Activated CD4-positive, alpha-beta T cell treated with anti-CD3 and anti-CD28 coated beads, Interleukin-2, amount 10 ng/mL, durations not matched to agents 24 days and 14 days (primary cell): ENCODE data around the gene APOE. TPM values are rescaled to one million over a fixed set of nuclear protein-coding genes. Genes with fewer than 3 reads are reported as not detected.
A peak's percentile ranks its signal among the peaks of the same experiment; 100 is the strongest.

ENCODE experiments used
- DNase-seq: peaks from one replicate; pipeline ENCODE4 v3.0.0; 2022
- H3K27ac Mint-ChIP-seq: one replicate; pipeline ENCODE4 v1.8.0; 2022; ENCODE audit warnings: mild to moderate bottlenecking, mixed read lengths
- H3K27me3 Mint-ChIP-seq: one replicate; pipeline ENCODE4 v1.8.0; 2022; ENCODE audit warnings: mixed read lengths
- H3K36me3 Mint-ChIP-seq: one replicate; pipeline ENCODE4 v1.8.0; 2022; ENCODE audit warnings: low read depth, mild to moderate bottlenecking, mixed read lengths
- H3K4me1 Mint-ChIP-seq: one replicate; pipeline ENCODE4 v1.8.0; 2021; ENCODE audit warnings: mixed read lengths
- H3K4me3 Mint-ChIP-seq: one replicate; pipeline ENCODE4 v1.8.0; 2022; ENCODE audit warnings: mild to moderate bottlenecking, moderate library complexity, mixed read lengths
- H3K9me3 Mint-ChIP-seq: one replicate; pipeline ENCODE4 v1.8.0; 2021; ENCODE audit warnings: mixed read lengths
- intact Hi-C: fragments of 100-400 bp; cut with micrococcal nuclease; formaldehyde crosslinking; loops from one replicate; pipeline ENCODE4 v1.15.1; 2023
- total RNA-seq: library from RNA; stranded (reverse); gene quantifications from 2 replicates; pipeline ENCODE4 v1.2.3, GENCODE V29; 2022

APOE gene
- total RNA-seq, 1 donor from 2014 or later: 1.1 TPM

GRCh38 chr19:44942067-44942571, 36.5 kb downstream of the APOE start, which contains the start of gene APOC4:
Gene APOC4, plus strand, starts transcription at chr19:44942237. Its CDS starts 41 bp downstream, at chr19:44942278.
- Mint-ChIP-seq H3K4me1 (peaks cover 2% of the 10 kb centered on the region), H3K27ac (no peak within 1 kb of the TSS), H3K4me3 (no peak within 1 kb of the TSS), H3K36me3 (no peaks in the 10 kb centered on the region), H3K9me3 (no peaks in the 10 kb centered on the region), H3K27me3 (no peaks in the 10 kb centered on the region)
- DNase-seq: no peak
- intact Hi-C loops: no loop called here

GRCh38 chr19:44943801-44944249, 38.2 kb downstream of the APOE start:
- peaks cover 2% of the 10 kb centered on the region for H3K4me1 Mint-ChIP-seq
- no peak for DNase-seq
- H3K27me3 Mint-ChIP-seq: no peaks in the 10 kb centered on the region
- H3K9me3 Mint-ChIP-seq: no peaks in the 10 kb centered on the region
- intact Hi-C loops: no loop called here
- no peaks in the 10 kb centered on the region for H3K36me3 Mint-ChIP-seq
- H3K27ac Mint-ChIP-seq: no peak overlapping the region
- H3K4me3 Mint-ChIP-seq: no peak overlapping the region

GRCh38 chr19:44947041-44947581, 41.5 kb downstream of the APOE start:
- no peaks in the 10 kb centered on the region for H3K9me3 Mint-ChIP-seq
- intact Hi-C loops: no loop called here
- H3K4me3 Mint-ChIP-seq: no peak overlapping the region
- no peaks in the 10 kb centered on the region for H3K27me3 Mint-ChIP-seq
- no peaks in the 10 kb centered on the region for H3K36me3 Mint-ChIP-seq
- H3K4me1 Mint-ChIP-seq: peaks cover 2% of the 10 kb centered on the region
- no peak overlapping the region for H3K27ac Mint-ChIP-seq
- DNase-seq: no peak

GRCh38 chr19:44948237-44948636, 42.6 kb downstream of the APOE start:
- Mint-ChIP-seq H3K9me3 (no peaks in the 10 kb centered on the region), H3K27me3 (no peaks in the 10 kb centered on the region), H3K4me3 (no peak overlapping the region), H3K4me1 (no peaks in the 10 kb centered on the region), H3K27ac (no peak overlapping the region), H3K36me3 (no peaks in the 10 kb centered on the region)
- no peak for DNase-seq
- intact Hi-C loops: no loop called here

- no peak overlapping the region for H3K4me3 Mint-ChIP-seq
- H3K27me3 Mint-ChIP-seq: no peaks in the 10 kb centered on the region
- H3K27ac Mint-ChIP-seq: no peak overlapping the region
- no peaks in the 10 kb centered on the region for H3K9me3 Mint-ChIP-seq
- no peaks in the 10 kb centered on the region for H3K36me3 Mint-ChIP-seq
- H3K4me1 Mint-ChIP-seq: peaks cover 4% of the 10 kb centered on the region
- intact Hi-C loops: no loop called here
- DNase-seq: no peak
Measured at GRCh38 chr19:44948763-44949374, 43.3 kb downstream of the APOE start.

- Mint-ChIP-seq H3K9me3 (no peaks in the 10 kb centered on the region), H3K36me3 (no peaks in the 10 kb centered on the region), H3K27me3 (no peaks in the 10 kb centered on the region), H3K27ac (no peak overlapping the region), H3K4me1 (peaks cover 4% of the 10 kb centered on the region), H3K4me3 (no peak overlapping the region)
- intact Hi-C loops: no loop called here
- DNase-seq: no peak
Measured at GRCh38 chr19:44949550-44949949, 44.0 kb downstream of the APOE start.

- intact Hi-C loops: loop anchor here (1.0 to 5.0 kb wide), 2 partner anchors 48 to 149 kb away; no protein-coding TSS in a partner anchor
- no peak overlapping the region for H3K4me3 Mint-ChIP-seq
- H3K9me3 Mint-ChIP-seq: no peaks in the 10 kb centered on the region
- H3K27me3 Mint-ChIP-seq: no peaks in the 10 kb centered on the region
- H3K36me3 Mint-ChIP-seq: no peaks in the 10 kb centered on the region
- H3K27ac Mint-ChIP-seq: no peak overlapping the region
- DNase-seq: peak; percentile 90
- H3K4me1 Mint-ChIP-seq: peaks cover 12% of the 10 kb centered on the region
Measured at GRCh38 chr19:44951179-44952159, 45.9 kb downstream of the APOE start.

GRCh38 chr19:44954278-44954648, 48.7 kb downstream of the APOE start:
- Mint-ChIP-seq H3K4me3 (peak overlapping the region; percentile 95), H3K9me3 (no peaks in the 10 kb centered on the region), H3K27ac (peak overlapping the region; percentile 94), H3K27me3 (no peaks in the 10 kb centered on the region), H3K4me1 (peaks cover 30% of the 10 kb centered on the region), H3K36me3 (no peaks in the 10 kb centered on the region)
- DNase-seq: no peak
- intact Hi-C loops: loop anchor here (5.0 kb wide), 1 partner anchor 152 kb away; no protein-coding TSS in a partner anchor

- Mint-ChIP-seq H3K36me3 (peaks cover 2% of the 10 kb centered on the region), H3K27me3 (no peaks in the 10 kb centered on the region), H3K4me1 (peaks cover 36% of the 10 kb centered on the region), H3K9me3 (no peaks in the 10 kb centered on the region), H3K4me3 (peak within 1 kb of the TSS; percentile 95), H3K27ac (peak within 1 kb of the TSS; percentile 94)
- intact Hi-C loops: loop anchor here (1.0 to 5.0 kb wide), 5 partner anchors 47 to 153 kb away; no protein-coding TSS in a partner anchor
- peak; percentile 98 for DNase-seq
Measured at GRCh38 chr19:44954649-44955504, 49.3 kb downstream of the APOE start, which contains the start of gene CLPTM1. Gene CLPTM1, plus strand, starts transcription at chr19:44955380. Its CDS starts 16 bp downstream, at chr19:44955396.

GRCh38 chr19:44955505-44956439, 50.2 kb downstream of the APOE start:
- Mint-ChIP-seq H3K27me3 (no peaks in the 10 kb centered on the region), H3K36me3 (peaks cover 9% of the 10 kb centered on the region), H3K4me3 (peak overlapping the region; percentile 95), H3K4me1 (peaks cover 36% of the 10 kb centered on the region), H3K27ac (peak overlapping the region; percentile 82), H3K9me3 (no peaks in the 10 kb centered on the region)
- intact Hi-C loops: loop anchor here (1.0 kb wide), 4 partner anchors 47 to 137 kb away; no protein-coding TSS in a partner anchor
- peak; percentile 66 for DNase-seq

GRCh38 chr19:44957526-44957925, 51.9 kb downstream of the APOE start:
- H3K4me1 Mint-ChIP-seq: peaks cover 38% of the 10 kb centered on the region
- no peak overlapping the region for H3K4me3 Mint-ChIP-seq
- H3K27me3 Mint-ChIP-seq: no peaks in the 10 kb centered on the region
- peaks cover 19% of the 10 kb centered on the region for H3K36me3 Mint-ChIP-seq
- H3K9me3 Mint-ChIP-seq: no peaks in the 10 kb centered on the region
- DNase-seq: no peak
- intact Hi-C loops: no loop called here
- no peak overlapping the region for H3K27ac Mint-ChIP-seq

- peaks cover 38% of the 10 kb centered on the region for H3K4me1 Mint-ChIP-seq
- H3K27me3 Mint-ChIP-seq: no peaks in the 10 kb centered on the region
- no peaks in the 10 kb centered on the region for H3K9me3 Mint-ChIP-seq
- no peak overlapping the region for H3K4me3 Mint-ChIP-seq
- peak overlapping the region; percentile 14 for H3K27ac Mint-ChIP-seq
- peaks cover 21% of the 10 kb centered on the region for H3K36me3 Mint-ChIP-seq
- intact Hi-C loops: no loop called here
- DNase-seq: no peak
Measured at GRCh38 chr19:44958090-44958489, 52.5 kb downstream of the APOE start.
